WTC11 (cell line): ENCODE data around the gene CAST.

ENCODE experiments used
- ATF3 ChIP-seq: sonication (generic); formaldehyde crosslinking; conservative IDR thresholded peaks from 2 replicates; pipeline ENCODE4 v1.8.1; 2022; ENCODE audit warnings: mild to moderate bottlenecking, missing genetic modification reagents
- CREM ChIP-seq: sonication (generic); formaldehyde crosslinking; IDR thresholded peaks from 2 replicates; pipeline ENCODE4 v1.8.1; 2022; ENCODE audit warnings: mild to moderate bottlenecking, missing genetic modification reagents, moderate library complexity
- EMX1 ChIP-seq: fragments of 250-450 bp; sonication (Bioruptor Pico); IDR thresholded peaks from 2 replicates; pipeline ENCODE4 v1.8.0; 2021; ENCODE audit warnings: mild to moderate bottlenecking
- FOXP1 ChIP-seq: sonication (generic); formaldehyde crosslinking; IDR thresholded peaks from 2 replicates; pipeline ENCODE4 v1.8.0; 2022; ENCODE audit warnings: missing genetic modification reagents, mild to moderate bottlenecking, moderate library complexity, borderline replicate concordance
- MAX ChIP-seq: sonication (generic); formaldehyde crosslinking; IDR thresholded peaks from 2 replicates; pipeline ENCODE4 v1.8.0; 2022; ENCODE audit warnings: mild to moderate bottlenecking, missing genetic modification reagents
- MLX ChIP-seq: sonication (generic); formaldehyde crosslinking; IDR thresholded peaks from 2 replicates; pipeline ENCODE4 v1.8.1; 2023; ENCODE audit warnings: mild to moderate bottlenecking, missing genetic modification reagents, moderate library complexity
- NFE2L1 ChIP-seq: sonication (generic); formaldehyde crosslinking; IDR thresholded peaks from 2 replicates; pipeline ENCODE4 v1.8.1; 2023; ENCODE audit warnings: missing genetic modification reagents
- NR1H2 ChIP-seq: sonication (generic); formaldehyde crosslinking; IDR thresholded peaks from 2 replicates; pipeline ENCODE4 v1.9.0; 2021; ENCODE audit warnings: mild to moderate bottlenecking, moderate library complexity, missing genetic modification reagents
- NR3C1 ChIP-seq: sonication (generic); formaldehyde crosslinking; conservative IDR thresholded peaks from 2 replicates; pipeline ENCODE4 v1.8.1; 2023; ENCODE audit warnings: low read depth, mild to moderate bottlenecking, missing genetic modification reagents
- USF2 ChIP-seq: sonication (generic); formaldehyde crosslinking; IDR thresholded peaks from 2 replicates; pipeline ENCODE4 v1.8.1; 2023; ENCODE audit warnings: mild to moderate bottlenecking, missing genetic modification reagents, moderate library complexity
- ZNF232 ChIP-seq: sonication (generic); formaldehyde crosslinking; IDR thresholded peaks from 2 replicates; pipeline ENCODE4 v1.8.0; 2022; ENCODE audit warnings: mild to moderate bottlenecking, missing genetic modification reagents
- TF ChIP-seq, protein P1 (sequence below): fragments of 200-600 bp; IDR thresholded peaks from 2 replicates; pipeline ENCODE4 v1.8.0; 2022; ENCODE audit warnings: antibody characterized with exemption
- TF ChIP-seq, protein P2 (sequence below): sonication (generic); formaldehyde crosslinking; IDR thresholded peaks from 2 replicates; pipeline ENCODE4 v1.8.0; 2022; ENCODE audit warnings: mild to moderate bottlenecking, missing genetic modification reagents

GRCh38 chr5:96671441-96671840 is 9.3 kb downstream of the CAST start:
- TF ChIP-seq, protein P1, sequence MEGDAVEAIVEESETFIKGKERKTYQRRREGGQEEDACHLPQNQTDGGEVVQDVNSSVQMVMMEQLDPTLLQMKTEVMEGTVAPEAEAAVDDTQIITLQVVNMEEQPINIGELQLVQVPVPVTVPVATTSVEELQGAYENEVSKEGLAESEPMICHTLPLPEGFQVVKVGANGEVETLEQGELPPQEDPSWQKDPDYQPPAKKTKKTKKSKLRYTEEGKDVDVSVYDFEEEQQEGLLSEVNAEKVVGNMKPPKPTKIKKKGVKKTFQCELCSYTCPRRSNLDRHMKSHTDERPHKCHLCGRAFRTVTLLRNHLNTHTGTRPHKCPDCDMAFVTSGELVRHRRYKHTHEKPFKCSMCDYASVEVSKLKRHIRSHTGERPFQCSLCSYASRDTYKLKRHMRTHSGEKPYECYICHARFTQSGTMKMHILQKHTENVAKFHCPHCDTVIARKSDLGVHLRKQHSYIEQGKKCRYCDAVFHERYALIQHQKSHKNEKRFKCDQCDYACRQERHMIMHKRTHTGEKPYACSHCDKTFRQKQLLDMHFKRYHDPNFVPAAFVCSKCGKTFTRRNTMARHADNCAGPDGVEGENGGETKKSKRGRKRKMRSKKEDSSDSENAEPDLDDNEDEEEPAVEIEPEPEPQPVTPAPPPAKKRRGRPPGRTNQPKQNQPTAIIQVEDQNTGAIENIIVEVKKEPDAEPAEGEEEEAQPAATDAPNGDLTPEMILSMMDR = no peak
- TF ChIP-seq NR3C1 (CRISPR knock-in tag) = no peak
- TF ChIP-seq, protein P2, sequence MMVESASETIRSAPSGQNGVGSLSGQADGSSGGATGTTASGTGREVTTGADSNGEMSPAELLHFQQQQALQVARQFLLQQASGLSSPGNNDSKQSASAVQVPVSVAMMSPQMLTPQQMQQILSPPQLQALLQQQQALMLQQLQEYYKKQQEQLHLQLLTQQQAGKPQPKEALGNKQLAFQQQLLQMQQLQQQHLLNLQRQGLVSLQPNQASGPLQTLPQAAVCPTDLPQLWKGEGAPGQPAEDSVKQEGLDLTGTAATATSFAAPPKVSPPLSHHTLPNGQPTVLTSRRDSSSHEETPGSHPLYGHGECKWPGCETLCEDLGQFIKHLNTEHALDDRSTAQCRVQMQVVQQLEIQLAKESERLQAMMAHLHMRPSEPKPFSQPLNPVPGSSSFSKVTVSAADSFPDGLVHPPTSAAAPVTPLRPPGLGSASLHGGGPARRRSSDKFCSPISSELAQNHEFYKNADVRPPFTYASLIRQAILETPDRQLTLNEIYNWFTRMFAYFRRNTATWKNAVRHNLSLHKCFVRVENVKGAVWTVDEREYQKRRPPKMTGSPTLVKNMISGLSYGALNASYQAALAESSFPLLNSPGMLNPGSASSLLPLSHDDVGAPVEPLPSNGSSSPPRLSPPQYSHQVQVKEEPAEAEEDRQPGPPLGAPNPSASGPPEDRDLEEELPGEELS = no peak
- no peak for TF ChIP-seq ZNF232 (CRISPR knock-in tag)
- TF ChIP-seq CREM (CRISPR knock-in tag) = no peak
- no peak for TF ChIP-seq EMX1 (CRISPR knock-in tag)
- TF ChIP-seq MAX (CRISPR knock-in tag) = no peak
- no peak for TF ChIP-seq ATF3 (CRISPR knock-in tag)
- TF ChIP-seq NR1H2 = no peak
- TF ChIP-seq FOXP1 (CRISPR knock-in tag) = no peak
- no peak for TF ChIP-seq NFE2L1 (CRISPR knock-in tag)
- no peak for TF ChIP-seq USF2
- no peak for TF ChIP-seq MLX
